Activated CD4-positive, CD25-positive, alpha-beta regulatory T cell treated with anti-CD3 and anti-CD28 coated beads, Interleukin-2, amount 50 U/mL, for 72 hours (primary cell): ENCODE data around the gene OSTM1.
"Not testable (repeated sequence)": the region's sequence is repeated elsewhere in the genome, so short reads cannot be mapped to it uniquely, and the experiment has no call there.

Experiments
- DNase-seq: peaks from one replicate; pipeline ENCODE4 v3.0.0; 2021

OSTM1 gene

GRCh38 chr6:108013787-108014439 lies 60.6 kb downstream of the OSTM1 start:
- no peak for DNase-seq

- DNase-seq: no peak
These were observed 64.6 kb downstream of the OSTM1 start for GRCh38 chr6:108009894-108010293.

- DNase-seq: not testable (repeated sequence)
These were observed 65.3 kb downstream of the OSTM1 start for GRCh38 chr6:108009258-108009657.

GRCh38 chr6:108008363-108008762 lies 66.2 kb downstream of the OSTM1 start:
- no peak for DNase-seq

- no peak for DNase-seq
These were observed 68.6 kb downstream of the OSTM1 start for GRCh38 chr6:108005961-108006360.

GRCh38 chr6:108004861-108005260 lies 69.7 kb downstream of the OSTM1 start:
- no peak for DNase-seq

- no peak for DNase-seq
These were observed 71.9 kb downstream of the OSTM1 start for GRCh38 chr6:108002365-108003221.

GRCh38 chr6:108001696-108002231 lies 72.8 kb downstream of the OSTM1 start:
- DNase-seq: no peak

GRCh38 chr6:108000259-108000658 lies 74.3 kb downstream of the OSTM1 start:
- not testable (repeated sequence) for DNase-seq

- DNase-seq: no peak
These were observed 75.2 kb downstream of the OSTM1 start for GRCh38 chr6:107999341-107999740.

- no peak for DNase-seq
These were observed 82.6 kb downstream of the OSTM1 start for GRCh38 chr6:107991772-107992550.
